Glomerular visceral epithelial cell (primary cell): ENCODE results near the gene KCNIP4.
A peak's percentile ranks its signal among the peaks of the same experiment; 100 is the strongest.

Experiments
- DNase-seq: peaks from one replicate; pipeline ENCODE4 v3.0.0-alpha.2; 2016; ENCODE audit errors: extremely low spot score

Gene KCNIP4

GRCh38 chr4:21848021-21848420 lies 100.6 kb downstream of the KCNIP4 start:
- DNase-seq, result no peak

GRCh38 chr4:21845663-21846062 lies 102.9 kb downstream of the KCNIP4 start:
- no peak for DNase-seq

- DNase-seq, result no peak
These were observed 112.9 kb downstream of the KCNIP4 start for GRCh38 chr4:21835712-21836111.

- no peak for DNase-seq
These were observed 118.3 kb downstream of the KCNIP4 start for GRCh38 chr4:21830272-21830671.

- no peak for DNase-seq
These were observed 121.0 kb downstream of the KCNIP4 start for GRCh38 chr4:21827575-21827974.

- no peak for DNase-seq
These were observed 122.5 kb downstream of the KCNIP4 start for GRCh38 chr4:21826071-21826470.

GRCh38 chr4:21819086-21819485 lies 129.5 kb downstream of the KCNIP4 start:
- no peak for DNase-seq

- no peak for DNase-seq
These were observed 132.8 kb downstream of the KCNIP4 start for GRCh38 chr4:21815651-21816377.

- DNase-seq, result peak; percentile 35
These were observed 137.0 kb downstream of the KCNIP4 start for GRCh38 chr4:21811565-21811964.

- peak; percentile 40 for DNase-seq
These were observed 141.6 kb downstream of the KCNIP4 start for GRCh38 chr4:21806991-21807390.

GRCh38 chr4:21802406-21802805 lies 146.2 kb downstream of the KCNIP4 start:
- DNase-seq, result peak; percentile 70

- DNase-seq, result peak; percentile 50
These were observed 146.7 kb downstream of the KCNIP4 start for GRCh38 chr4:21801661-21802385.

GRCh38 chr4:21795091-21795490 lies 153.5 kb downstream of the KCNIP4 start:
- no peak for DNase-seq

- DNase-seq, result no peak
These were observed 155.8 kb downstream of the KCNIP4 start for GRCh38 chr4:21792736-21793135.

GRCh38 chr4:21790438-21791029 lies 158.0 kb downstream of the KCNIP4 start:
- DNase-seq, result peak; percentile 45

GRCh38 chr4:21780148-21780547 lies 168.4 kb downstream of the KCNIP4 start:
- DNase-seq, result peak; percentile 54

- no peak for DNase-seq
These were observed 169.9 kb downstream of the KCNIP4 start for GRCh38 chr4:21778702-21779101.

GRCh38 chr4:21775703-21776102 lies 172.9 kb downstream of the KCNIP4 start:
- DNase-seq, result no peak

GRCh38 chr4:21769404-21770147 lies 179.0 kb downstream of the KCNIP4 start:
- peak; percentile 61 for DNase-seq

GRCh38 chr4:21768349-21769310 lies 179.9 kb downstream of the KCNIP4 start:
- peak; percentile 65 for DNase-seq

- DNase-seq, result peak; percentile 67
These were observed 182.7 kb downstream of the KCNIP4 start for GRCh38 chr4:21765810-21766407.
